Activated CD4-positive, alpha-beta memory T cell treated with anti-CD3 and anti-CD28 coated beads, Interleukin-2, amount 10 ng/mL, durations not matched to agents 7 days and 5 days (primary cell): ENCODE data around the gene IFT25. TPM values are rescaled to one million over a fixed set of nuclear protein-coding genes. Genes with fewer than 3 reads are reported as not detected.

ENCODE experiments used
- CTCF ChIA-PET: fragments of 350-600 bp; sonication (Branson Sonifier 250); formaldehyde crosslinking; loops from one replicate; lab custom pipeline; 2021; ENCODE audit warnings: antibody characterized with exemption, inconsistent platforms; lab: Charles Lee
- POLR2A ChIA-PET: fragments of 350-600 bp; sonication (Branson Sonifier 250); formaldehyde crosslinking; loops from one replicate; lab custom pipeline; 2021; ENCODE audit warnings: antibody characterized with exemption; lab: Charles Lee
- DNase-seq: peaks from one replicate; pipeline ENCODE4 v3.0.0-alpha.2; 2020
- H3K27ac Mint-ChIP-seq: one replicate; pipeline ENCODE4 v1.8.0; 2021; ENCODE audit warnings: mild to moderate bottlenecking, mixed read lengths
- H3K27me3 Mint-ChIP-seq: one replicate; pipeline ENCODE4 v1.8.0; 2021; ENCODE audit warnings: mixed read lengths
- H3K36me3 Mint-ChIP-seq: one replicate; pipeline ENCODE4 v1.8.0; 2021; ENCODE audit warnings: low read depth, mixed read lengths
- H3K4me1 Mint-ChIP-seq: one replicate; pipeline ENCODE4 v1.8.0; 2021; ENCODE audit warnings: mixed read lengths
- H3K4me3 Mint-ChIP-seq: one replicate; pipeline ENCODE4 v1.8.0; 2021; ENCODE audit warnings: mild to moderate bottlenecking, mixed read lengths
- H3K9me3 Mint-ChIP-seq: one replicate; pipeline ENCODE4 v1.8.0; 2021; ENCODE audit warnings: mixed read lengths
- total RNA-seq, 2 experiments: library from RNA; stranded (reverse); gene quantifications; one replicate each; pipeline ENCODE4 v1.2.3, GENCODE V29; 2021

IFT25 gene
- total RNA-seq, 2 experiments from 2014 or later, result 60.2 to 63.2 TPM

GRCh38 chr1:53949023-53949990 is 3.8 kb upstream of the IFT25 start:
- ChIA-PET CTCF (interaction anchor here (0.9 to 4.9 kb wide), 6 partner anchors 10 to 88 kb away, joined by 3 to 41 read pairs (median 20); partner anchors contain the start of gene YIPF1), POLR2A (interaction anchor here (2.2 to 5.7 kb wide), 2 partner anchors 59 to 104 kb away, joined by 7 to 51 read pairs; partner anchors contain the start of genes TCEANC2, TMEM59 and YIPF1)
- peaks cover 14% of the 10 kb centered on the region for H3K36me3 Mint-ChIP-seq
- H3K27ac Mint-ChIP-seq, result no peak overlapping the region
- peaks cover 30% of the 10 kb centered on the region for H3K4me1 Mint-ChIP-seq
- H3K4me3 Mint-ChIP-seq, result no peak overlapping the region
- peak; percentile 25 for DNase-seq
- no peaks in the 10 kb centered on the region for H3K27me3 Mint-ChIP-seq
- no peaks in the 10 kb centered on the region for H3K9me3 Mint-ChIP-seq

- no peaks in the 10 kb centered on the region for H3K9me3 Mint-ChIP-seq
- POLR2A ChIA-PET, result interaction anchor here (1.1 to 5.7 kb wide), 5 partner anchors 11 to 105 kb away, joined by 3 to 51 read pairs (median 6); partner anchors contain the start of genes TCEANC2, TMEM59 and YIPF1
These were observed 2.8 kb upstream of the IFT25 start for GRCh38 chr1:53948291-53948690.

GRCh38 chr1:53947172-53947907 is 1.8 kb upstream of the IFT25 start:
- H3K36me3 Mint-ChIP-seq, result peaks cover 22% of the 10 kb centered on the region
- no peaks in the 10 kb centered on the region for H3K9me3 Mint-ChIP-seq
- ChIA-PET CTCF (interaction anchor here (0.7 to 4.9 kb wide), 10 partner anchors 9 to 106 kb away, joined by 3 to 41 read pairs (median 4); partner anchors contain the start of genes TCEANC2, TMEM59 and YIPF1), POLR2A (interaction anchor here (1.1 to 5.7 kb wide), 5 partner anchors 12 to 106 kb away, joined by 3 to 51 read pairs (median 4); partner anchors contain the start of genes TCEANC2, TMEM59 and YIPF1)
- H3K4me1 Mint-ChIP-seq, result peaks cover 50% of the 10 kb centered on the region
- H3K27ac Mint-ChIP-seq, result peak overlapping the region; percentile 45
- peak overlapping the region; percentile 71 for H3K4me3 Mint-ChIP-seq
- no peaks in the 10 kb centered on the region for H3K27me3 Mint-ChIP-seq
- no peak for DNase-seq

More at GRCh38 chr1:53948291-53948690, 2.8 kb upstream of the IFT25 start:
- Mint-ChIP-seq H3K27ac (no peak overlapping the region), H3K36me3 (peaks cover 21% of the 10 kb centered on the region), H3K27me3 (no peaks in the 10 kb centered on the region), H3K4me3 (peak overlapping the region; percentile 3), H3K4me1 (peaks cover 40% of the 10 kb centered on the region)
- no peak for DNase-seq
- CTCF ChIA-PET, result interaction anchor here (0.7 to 4.9 kb wide), 10 partner anchors 8 to 105 kb away, joined by 3 to 41 read pairs (median 4); partner anchors contain the start of genes TCEANC2, TMEM59 and YIPF1

DNA sequence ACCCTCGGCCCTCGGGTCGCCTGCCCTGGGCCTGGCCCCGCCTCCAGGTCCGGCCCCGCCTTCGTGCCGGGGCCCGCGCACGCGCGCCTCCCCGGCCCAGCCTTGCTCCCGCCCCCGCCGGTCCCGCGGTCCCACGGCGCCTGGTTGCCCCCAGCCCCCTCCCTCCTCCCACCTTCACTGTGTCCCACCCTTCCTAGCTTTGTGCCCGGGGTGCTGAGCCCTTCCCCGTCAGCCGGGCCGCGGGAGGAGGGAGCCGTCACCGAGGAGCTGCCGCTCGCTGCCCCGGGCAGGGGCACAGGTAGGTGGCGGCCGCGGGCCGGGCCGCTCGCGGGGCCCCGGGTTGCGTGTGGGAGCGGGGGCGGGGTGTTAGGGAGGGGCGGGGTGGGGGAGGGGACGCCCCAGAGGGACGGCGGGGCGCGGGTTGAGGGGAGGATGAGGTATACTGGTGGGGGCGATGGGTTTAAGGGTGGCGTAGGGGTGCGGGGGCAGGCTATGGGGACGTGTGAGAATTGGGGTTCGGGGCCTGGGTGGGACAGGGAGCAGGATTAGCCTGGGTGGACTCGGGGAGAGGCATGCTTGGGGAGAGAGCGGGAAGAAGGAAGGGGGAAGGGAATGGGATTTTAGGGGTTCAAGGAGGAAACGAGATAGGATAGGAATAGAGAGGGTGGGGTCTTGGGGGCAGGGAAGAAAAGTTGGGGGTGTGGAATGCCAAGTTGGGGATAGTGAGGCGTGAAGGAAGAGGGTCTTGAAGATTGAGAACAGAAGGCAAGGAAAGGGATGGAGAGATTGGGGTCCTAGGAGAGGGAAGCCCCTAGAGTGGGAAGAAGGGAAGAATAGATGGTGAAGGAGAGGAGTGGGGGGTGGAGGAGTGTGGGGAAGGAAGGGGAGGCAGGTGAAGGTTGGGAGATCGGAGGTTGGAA is 1.0 kb upstream of the IFT25 start, which contains the start of gene LRRC42:
Gene LRRC42, plus strand, starts transcription at position 99 of the 920 bp plus-strand sequence. CDS start 5,650 bp downstream, outside the sequence.
- peak within 1 kb of the TSS; percentile 92 for H3K27ac Mint-ChIP-seq
- POLR2A ChIA-PET, result interaction anchor here (0.6 to 5.7 kb wide), 17 partner anchors 10 to 1913 kb away, joined by 3 to 51 read pairs (median 6); partner anchors contain the start of genes KTI12, NDC1, TCEANC2 and TMEM59
- H3K4me3 Mint-ChIP-seq, result peak within 1 kb of the TSS; percentile 96
- no peaks in the 10 kb centered on the region for H3K9me3 Mint-ChIP-seq
- CTCF ChIA-PET, result interaction anchor here (0.9 to 4.9 kb wide), 21 partner anchors 9 to 120 kb away, joined by 3 to 41 read pairs (median 5); partner anchors contain the start of genes DIO1, NDC1, TCEANC2 and TMEM59
- H3K36me3 Mint-ChIP-seq, result peaks cover 19% of the 10 kb centered on the region
- H3K4me1 Mint-ChIP-seq, result peaks cover 50% of the 10 kb centered on the region
- DNase-seq, result no peak
- no peaks in the 10 kb centered on the region for H3K27me3 Mint-ChIP-seq

- POLR2A ChIA-PET, result interaction anchor here (0.6 to 5.7 kb wide), 21 partner anchors 9 to 857 kb away, joined by 3 to 51 read pairs (median 5); partner anchors contain the start of genes DIO1, NDC1, TCEANC2 and TMEM59
- no peaks in the 10 kb centered on the region for H3K27me3 Mint-ChIP-seq
- peak overlapping the region; percentile 96 for H3K4me3 Mint-ChIP-seq
- H3K36me3 Mint-ChIP-seq, result peaks cover 21% of the 10 kb centered on the region
- peak overlapping the region; percentile 92 for H3K27ac Mint-ChIP-seq
- no peak for DNase-seq
- peaks cover 51% of the 10 kb centered on the region for H3K4me1 Mint-ChIP-seq
- CTCF ChIA-PET, result interaction anchor here (0.9 to 3.3 kb wide), 14 partner anchors 9 to 118 kb away, joined by 3 to 38 read pairs (median 6); partner anchors contain the start of gene YIPF1
- H3K9me3 Mint-ChIP-seq, result no peaks in the 10 kb centered on the region
These were observed 391 bp downstream of the IFT25 start for GRCh38 chr1:53945183-53945432.

- Mint-ChIP-seq H3K27ac (peak overlapping the region; percentile 92), H3K4me3 (peak overlapping the region; percentile 96), H3K9me3 (no peaks in the 10 kb centered on the region), H3K4me1 (peaks cover 54% of the 10 kb centered on the region), H3K27me3 (no peaks in the 10 kb centered on the region), H3K36me3 (peaks cover 26% of the 10 kb centered on the region)
- no peak for DNase-seq
- ChIA-PET POLR2A (interaction anchor here (0.6 to 5.7 kb wide), 21 partner anchors 8 to 857 kb away, joined by 3 to 51 read pairs (median 5); partner anchors contain the start of genes DIO1, NDC1, TCEANC2 and TMEM59), CTCF (interaction anchor here (0.7 to 3.3 kb wide), 10 partner anchors 11 to 84 kb away, joined by 3 to 38 read pairs (median 6); partner anchors contain the start of gene YIPF1)
These were observed 873 bp downstream of the IFT25 start for GRCh38 chr1:53944469-53945182.

GRCh38 chr1:53943490-53944043 is 1.9 kb downstream of the IFT25 start:
- H3K27me3 Mint-ChIP-seq, result no peaks in the 10 kb centered on the region
- DNase-seq, result no peak
- CTCF ChIA-PET, result interaction anchor here (2.6 to 3.3 kb wide), 3 partner anchors 16 to 83 kb away, joined by 22 to 38 read pairs (median 32); no protein-coding TSS in a partner anchor
- peaks cover 54% of the 10 kb centered on the region for H3K4me1 Mint-ChIP-seq
- no peaks in the 10 kb centered on the region for H3K9me3 Mint-ChIP-seq
- POLR2A ChIA-PET, result interaction anchor here (0.6 to 5.7 kb wide), 3 partner anchors 109 to 1538 kb away, joined by 3 to 51 read pairs (median 3); partner anchors contain the start of genes TCEANC2 and TMEM59
- H3K27ac Mint-ChIP-seq, result peak overlapping the region; percentile 57
- H3K36me3 Mint-ChIP-seq, result peaks cover 33% of the 10 kb centered on the region
- peak overlapping the region; percentile 96 for H3K4me3 Mint-ChIP-seq

DNA sequence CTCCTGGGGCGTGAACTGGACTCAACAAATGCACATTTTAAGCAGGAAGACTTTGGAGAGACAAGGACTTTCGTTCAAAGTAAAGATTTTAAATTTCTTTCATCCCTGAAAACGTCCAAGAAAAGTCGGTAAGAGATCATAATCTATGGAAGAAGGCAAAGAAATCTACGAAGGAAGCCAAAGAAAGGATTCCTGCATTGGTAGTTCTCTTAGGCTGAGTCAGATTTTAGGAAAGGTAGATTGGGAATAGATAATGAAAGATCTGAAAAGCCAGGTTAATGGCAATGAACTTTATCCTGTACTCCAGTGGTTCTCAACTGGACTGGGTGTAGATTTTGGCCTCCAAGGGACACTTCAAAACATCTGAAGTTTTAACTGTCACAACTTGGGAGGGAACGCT is 2.4 kb downstream of the IFT25 start:
- Mint-ChIP-seq H3K4me3 (peak overlapping the region; percentile 40), H3K27ac (peak overlapping the region; percentile 8), H3K4me1 (peaks cover 53% of the 10 kb centered on the region), H3K9me3 (no peaks in the 10 kb centered on the region), H3K27me3 (no peaks in the 10 kb centered on the region), H3K36me3 (peaks cover 38% of the 10 kb centered on the region)
- DNase-seq, result no peak
- CTCF ChIA-PET, result interaction anchor here (3.3 kb wide), 1 partner anchor 16 kb away, joined by 32 read pairs; no protein-coding TSS in a partner anchor
- POLR2A ChIA-PET, result interaction anchor here (0.6 to 5.7 kb wide), 2 partner anchors 110 to 1538 kb away, joined by 3 to 51 read pairs; partner anchors contain the start of genes TCEANC2 and TMEM59

DNA sequence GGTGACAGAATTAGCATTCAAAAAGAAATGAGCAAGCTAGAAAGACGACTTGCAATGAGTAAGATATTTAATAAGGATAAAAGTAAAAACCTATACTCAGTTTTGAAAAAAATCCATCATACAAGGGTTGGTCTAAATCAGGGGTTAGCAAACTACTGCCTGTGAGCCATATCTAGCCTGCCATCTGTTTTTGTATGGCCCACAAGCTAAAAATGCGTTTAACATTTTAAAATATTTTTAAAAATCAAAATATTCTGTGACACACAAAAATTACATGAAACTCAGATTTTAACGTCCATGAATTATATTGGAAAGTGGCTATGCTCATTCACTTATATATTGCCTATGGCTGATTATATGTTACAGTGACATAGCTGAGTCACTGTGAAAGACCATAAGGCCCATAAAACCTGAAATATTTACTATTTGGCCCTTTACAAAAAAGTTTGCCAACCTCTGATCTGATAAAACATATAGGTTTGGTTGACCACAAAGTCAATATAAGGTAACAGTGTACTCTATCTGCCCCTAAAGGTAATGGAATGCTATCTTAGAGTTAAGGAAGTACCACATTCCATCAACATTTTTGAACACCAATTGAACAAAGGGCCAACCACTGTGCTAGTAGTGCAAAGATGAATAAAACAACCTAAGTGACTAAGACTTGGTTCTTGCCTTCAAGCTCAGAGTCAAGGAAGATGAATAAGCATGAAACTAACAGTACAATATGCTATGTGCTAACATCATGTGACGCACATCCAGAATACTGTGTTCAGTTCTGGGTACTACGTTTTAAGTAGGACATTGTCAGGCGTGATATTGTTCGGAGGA is 3.2 kb downstream of the IFT25 start:
- H3K36me3 Mint-ChIP-seq, result peaks cover 45% of the 10 kb centered on the region
- no peak overlapping the region for H3K4me3 Mint-ChIP-seq
- H3K27me3 Mint-ChIP-seq, result no peaks in the 10 kb centered on the region
- no peak overlapping the region for H3K27ac Mint-ChIP-seq
- H3K9me3 Mint-ChIP-seq, result no peaks in the 10 kb centered on the region
- no peak for DNase-seq
- POLR2A ChIA-PET, result no interaction called here
- CTCF ChIA-PET, result interaction anchor here (1.0 to 1.5 kb wide), 2 partner anchors 70 to 82 kb away, joined by 4 read pairs; no protein-coding TSS in a partner anchor
- H3K4me1 Mint-ChIP-seq, result peaks cover 47% of the 10 kb centered on the region
